ENCODE results near the gene TP63.

The TP63 gene

GRCh38 chr3:189890496-189890895 lies 259.3 kb downstream of the TP63 start:
- DNase-seq, result no peak

- no peak for DNase-seq
Measured at GRCh38 chr3:189896533-189896932, 265.3 kb downstream of the TP63 start.

- DNase-seq, result no peak
Measured at GRCh38 chr3:189897406-189897805, 266.2 kb downstream of the TP63 start.

GRCh38 chr3:189898559-189899153 lies 267.5 kb downstream of the TP63 start:
- no peak for DNase-seq

GRCh38 chr3:189899186-189899585 lies 268.0 kb downstream of the TP63 start:
- no peak for DNase-seq

- no peak for DNase-seq
Measured at GRCh38 chr3:189900578-189900977, 269.4 kb downstream of the TP63 start.

- DNase-seq, result no peak
Measured at GRCh38 chr3:189901481-189901880, 270.3 kb downstream of the TP63 start.

- DNase-seq, result no peak
Measured at GRCh38 chr3:189902230-189903186, 271.3 kb downstream of the TP63 start.

GRCh38 chr3:189903562-189904250 lies 272.5 kb downstream of the TP63 start:
- no peak for DNase-seq

- no peak for DNase-seq
Measured at GRCh38 chr3:189907803-189908202, 276.6 kb downstream of the TP63 start.

- DNase-seq, result no peak
Measured at GRCh38 chr3:189908646-189909045, 277.5 kb downstream of the TP63 start.

- DNase-seq, result no peak
Measured at GRCh38 chr3:189909139-189909538, 277.9 kb downstream of the TP63 start.

- no peak for DNase-seq
Measured at GRCh38 chr3:189909573-189909972, 278.4 kb downstream of the TP63 start.

GRCh38 chr3:189911001-189911400 lies 279.8 kb downstream of the TP63 start:
- DNase-seq, result no peak

- no peak for DNase-seq
Measured at GRCh38 chr3:189914799-189915198, 283.6 kb downstream of the TP63 start.

- no peak for DNase-seq
Measured at GRCh38 chr3:189921770-189922169, 290.6 kb downstream of the TP63 start.

GRCh38 chr3:189927975-189928895 lies 297.0 kb downstream of the TP63 start:
- DNase-seq, result no peak

- no peak for DNase-seq
Measured at GRCh38 chr3:189936201-189936945, 305.2 kb downstream of the TP63 start.

GRCh38 chr3:189937302-189938127 lies 306.3 kb downstream of the TP63 start:
- DNase-seq, result no peak

- no peak for DNase-seq
Measured at GRCh38 chr3:189941125-189941524, 309.9 kb downstream of the TP63 start.

GRCh38 chr3:189941679-189942078 lies 310.5 kb downstream of the TP63 start:
- no peak for DNase-seq

Measured in NCI-H1092 (cell line).